22Rv1 (cell line): ENCODE measurements around the gene POLE4.

Experiments
- CTCF ChIP-seq: fragments of 450-650 bp; IDR thresholded peaks from 2 replicates; pipeline ENCODE4 v1.5.1; 2017; ENCODE audit warnings: mild to moderate bottlenecking
- ZFX ChIP-seq: fragments of 450-650 bp; IDR thresholded peaks from 2 replicates; pipeline ENCODE4 v1.6.1; 2017; ENCODE audit warnings: antibody characterized with exemption, borderline replicate concordance

- TF ChIP-seq CTCF (no peak), ZFX (no peak)
Measured at GRCh38 chr2:74927621-74928020, 30.8 kb upstream of the POLE4 start.
